OCI-LY3 (cell line): Measurements from ENCODE around the gene WFS1.

Experiments
- H2AFZ ChIP-seq: fragments of 200-600, 300-600 bp; shearing (Covaris generic); 2 replicates; pipeline ENCODE4 v1.6.0; 2014; ENCODE audit warnings: antibody characterized with exemption, low read depth, low read length
- H3K27ac ChIP-seq: fragments of 200-600, 300-600 bp; sonication (generic); 2 replicates; pipeline ENCODE4 v1.5.1; 2014; ENCODE audit warnings: mild to moderate bottlenecking, low read length, moderate library complexity, mixed read lengths
- H3K27me3 ChIP-seq: fragments of 200-600, 300-600 bp; sonication (generic); 2 replicates; pipeline ENCODE4 v1.6.1; 2014; ENCODE audit warnings: low read depth, low read length, mixed read lengths
- H3K36me3 ChIP-seq: fragments of 200-600, 300-600 bp; sonication (generic); replicated peaks from 2 replicates; pipeline ENCODE3; 2014; ENCODE audit warnings: low read depth, low read length, mixed read lengths
- H3K4me1 ChIP-seq: fragments of 300-600, 200-600 bp; sonication (generic); 2 replicates; pipeline ENCODE4 v1.6.1; 2014; ENCODE audit warnings: low read length, mixed read lengths
- H3K4me2 ChIP-seq: fragments of 200-600, 300-600 bp; sonication (generic); 2 replicates; pipeline ENCODE4 v1.6.1; 2014; ENCODE audit warnings: low read length, mixed read lengths
- H3K4me3 ChIP-seq: fragments of 300-600, 200-600 bp; sonication (generic); 2 replicates; pipeline ENCODE4 v1.5.1; 2014; ENCODE audit warnings: antibody characterized with exemption, mild to moderate bottlenecking, low read length, moderate library complexity
- H3K79me2 ChIP-seq: fragments of 300-600, 200-600 bp; shearing (Covaris generic); 2 replicates; pipeline ENCODE4 v1.6.1; 2014; ENCODE audit warnings: mild to moderate bottlenecking, low read length, mixed read lengths
- H3K9ac ChIP-seq: fragments of 300-600, 200-600 bp; shearing (Covaris generic); 2 replicates; pipeline ENCODE4 v1.6.0; 2014; ENCODE audit warnings: mild to moderate bottlenecking, low read length, moderate library complexity
- H3K9me3 ChIP-seq: fragments of 200-600, 300-600 bp; shearing (Covaris generic); 2 replicates; pipeline ENCODE4 v1.6.1; 2014; ENCODE audit warnings: low read length, mixed read lengths; ENCODE audit not compliant: insufficient read depth
- H4K20me1 ChIP-seq: fragments of 200-600, 300-600 bp; sonication (generic); 2 replicates; pipeline ENCODE4 v1.6.1; 2016; ENCODE audit warnings: low read length, mixed read lengths; ENCODE audit not compliant: insufficient read depth
- CTCF ChIP-seq: fragments of 200-600, 300-600 bp; sonication (generic); IDR thresholded peaks from 2 replicates; pipeline ENCODE4 v1.5.1; 2014; ENCODE audit warnings: antibody characterized with exemption, low read length, low read depth
- EZH2phosphoT487 ChIP-seq: fragments of 200-600 bp; shearing (Covaris generic); IDR thresholded peaks from 2 replicates; pipeline ENCODE4 v1.6.1; 2018; ENCODE audit warnings: antibody characterized with exemption, mixed run types, low read depth

The WFS1 gene

GRCh38 chr4:6307230-6307629, 37.6 kb downstream of the WFS1 start:
- Histone ChIP-seq H3K4me2 (no peak overlapping the region), H2AFZ (no peak overlapping the region), H3K9me3 (no peaks in the 10 kb centered on the region), H3K27ac (no peak overlapping the region), H4K20me1 (no peaks in the 10 kb centered on the region), H3K9ac (no peak overlapping the region), H3K79me2 (no peaks in the 10 kb centered on the region), H3K27me3 (no peaks in the 10 kb centered on the region), H3K4me1 (no peaks in the 10 kb centered on the region), H3K36me3 (no peaks in the 10 kb centered on the region), H3K4me3 (no peak overlapping the region)
- TF ChIP-seq EZH2phosphoT487 (no peak), CTCF (no peak)

- Histone ChIP-seq H3K4me1 (no peaks in the 10 kb centered on the region), H3K4me3 (no peak overlapping the region), H3K36me3 (no peaks in the 10 kb centered on the region), H3K9me3 (no peaks in the 10 kb centered on the region), H3K27ac (no peak overlapping the region), H3K27me3 (no peaks in the 10 kb centered on the region), H4K20me1 (no peaks in the 10 kb centered on the region), H3K9ac (no peak overlapping the region), H3K79me2 (no peaks in the 10 kb centered on the region), H3K4me2 (no peak overlapping the region), H2AFZ (no peak overlapping the region)
- no peak for TF ChIP-seq EZH2phosphoT487
- TF ChIP-seq CTCF: no peak
Observed at GRCh38 chr4:6307891-6308290, 38.2 kb downstream of the WFS1 start.

- Histone ChIP-seq H3K27me3 (no peaks in the 10 kb centered on the region), H2AFZ (no peak overlapping the region), H3K36me3 (no peaks in the 10 kb centered on the region), H3K9me3 (no peaks in the 10 kb centered on the region), H3K4me1 (no peaks in the 10 kb centered on the region), H3K4me3 (no peak overlapping the region), H3K4me2 (no peak overlapping the region), H4K20me1 (no peaks in the 10 kb centered on the region), H3K27ac (no peak overlapping the region), H3K9ac (no peak overlapping the region), H3K79me2 (no peaks in the 10 kb centered on the region)
- TF ChIP-seq CTCF (no peak), EZH2phosphoT487 (no peak)
Observed at GRCh38 chr4:6308899-6309643, 39.4 kb downstream of the WFS1 start.

GRCh38 chr4:6309777-6310176, 40.1 kb downstream of the WFS1 start:
- Histone ChIP-seq H3K4me3 (no peak overlapping the region), H3K27ac (no peak overlapping the region), H4K20me1 (no peaks in the 10 kb centered on the region), H3K4me2 (no peak overlapping the region), H3K79me2 (no peaks in the 10 kb centered on the region), H3K4me1 (no peaks in the 10 kb centered on the region), H3K9me3 (no peaks in the 10 kb centered on the region), H3K36me3 (no peaks in the 10 kb centered on the region), H3K27me3 (no peaks in the 10 kb centered on the region), H2AFZ (no peak overlapping the region), H3K9ac (no peak overlapping the region)
- no peak for TF ChIP-seq EZH2phosphoT487
- TF ChIP-seq CTCF: no peak
